Measurements from ENCODE around the gene AMBP.

Gene AMBP

GRCh38 chr9:114039484-114039883 lies 38.6 kb downstream of the AMBP start:
- no peak overlapping the region for H3K9ac ChIP-seq (ENCODE audit: low read length)
- no peaks in the 10 kb centered on the region for H3K27me3 ChIP-seq (replicated peaks; ENCODE audit: insufficient read depth, low read length)
- H3K9me2 ChIP-seq (replicated peaks; ENCODE audit: insufficient read depth, low read length): no peaks in the 10 kb centered on the region
- no peaks in the 10 kb centered on the region for H3K79me2 ChIP-seq (ENCODE audit: low read length)
- H4K20me1 ChIP-seq (ENCODE audit: insufficient read depth, low read length): no peaks in the 10 kb centered on the region
- no peak overlapping the region for H3K4me2 ChIP-seq (ENCODE audit: low read depth, low read length)
- no peak overlapping the region for H2AFZ ChIP-seq (ENCODE audit: low read length)
- no peak overlapping the region for H3K27ac ChIP-seq (ENCODE audit: low read length)
- TF ChIP-seq EZH2 (optimal IDR thresholded peaks at IDR 0.05; ENCODE audit: low read depth, low read length) (no peak), EZH2phosphoT487 (IDR thresholded peaks at IDR 0.05; ENCODE audit: low read length) (no peak)
- TF ChIP-seq, protein P1, sequence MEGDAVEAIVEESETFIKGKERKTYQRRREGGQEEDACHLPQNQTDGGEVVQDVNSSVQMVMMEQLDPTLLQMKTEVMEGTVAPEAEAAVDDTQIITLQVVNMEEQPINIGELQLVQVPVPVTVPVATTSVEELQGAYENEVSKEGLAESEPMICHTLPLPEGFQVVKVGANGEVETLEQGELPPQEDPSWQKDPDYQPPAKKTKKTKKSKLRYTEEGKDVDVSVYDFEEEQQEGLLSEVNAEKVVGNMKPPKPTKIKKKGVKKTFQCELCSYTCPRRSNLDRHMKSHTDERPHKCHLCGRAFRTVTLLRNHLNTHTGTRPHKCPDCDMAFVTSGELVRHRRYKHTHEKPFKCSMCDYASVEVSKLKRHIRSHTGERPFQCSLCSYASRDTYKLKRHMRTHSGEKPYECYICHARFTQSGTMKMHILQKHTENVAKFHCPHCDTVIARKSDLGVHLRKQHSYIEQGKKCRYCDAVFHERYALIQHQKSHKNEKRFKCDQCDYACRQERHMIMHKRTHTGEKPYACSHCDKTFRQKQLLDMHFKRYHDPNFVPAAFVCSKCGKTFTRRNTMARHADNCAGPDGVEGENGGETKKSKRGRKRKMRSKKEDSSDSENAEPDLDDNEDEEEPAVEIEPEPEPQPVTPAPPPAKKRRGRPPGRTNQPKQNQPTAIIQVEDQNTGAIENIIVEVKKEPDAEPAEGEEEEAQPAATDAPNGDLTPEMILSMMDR (IDR thresholded peaks at IDR 0.05; ENCODE audit: low read length): no peak
- H3K4me1 ChIP-seq (ENCODE audit: low read length): no peaks in the 10 kb centered on the region
- H3K9me3 ChIP-seq (replicated peaks; ENCODE audit: insufficient read depth, low read length): no peaks in the 10 kb centered on the region
- no peaks in the 10 kb centered on the region for H3F3A ChIP-seq (ENCODE audit: insufficient read depth, low read length)
- DNase-seq: no peak
- H3K4me3 ChIP-seq (ENCODE audit: low read length): no peak overlapping the region
- no peaks in the 10 kb centered on the region for H3K36me3 ChIP-seq (replicated peaks; ENCODE audit: insufficient read depth, low read length)

DNA sequence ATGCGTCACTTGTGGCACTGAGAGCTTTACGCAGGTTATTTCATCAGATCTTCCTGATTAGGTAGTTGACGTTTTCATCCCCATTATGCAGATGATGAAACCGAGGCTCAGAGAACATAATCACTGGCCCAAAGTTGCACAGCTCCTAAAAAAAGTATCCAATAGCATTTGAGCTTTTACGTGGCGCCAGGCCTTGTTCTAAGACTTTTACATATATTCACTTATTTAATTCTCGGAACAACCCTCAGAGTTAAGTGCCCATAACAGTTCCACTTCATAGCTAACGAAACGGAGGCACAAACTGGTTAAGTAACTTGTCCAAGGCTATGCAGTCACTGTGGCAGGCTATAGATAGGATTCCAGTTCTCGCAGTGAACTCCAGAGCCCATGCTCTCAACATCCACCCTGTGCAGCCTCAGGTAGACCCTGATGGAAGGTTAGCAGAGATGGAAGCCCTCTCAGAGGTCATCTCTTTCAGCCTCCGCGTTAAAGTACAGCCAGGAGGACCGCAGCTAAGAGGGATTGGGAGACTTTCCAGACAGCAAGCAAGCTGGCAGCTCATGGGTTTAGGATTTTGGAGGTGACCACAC lies 39.3 kb downstream of the AMBP start:
- Histone ChIP-seq H3K4me2 (ENCODE audit: low read depth, low read length) (no peak overlapping the region), H3K36me3 (replicated peaks; ENCODE audit: insufficient read depth, low read length) (no peaks in the 10 kb centered on the region), H3K4me3 (ENCODE audit: low read length) (no peak overlapping the region), H3K4me1 (ENCODE audit: low read length) (no peaks in the 10 kb centered on the region), H3K9me3 (replicated peaks; ENCODE audit: insufficient read depth, low read length) (no peaks in the 10 kb centered on the region), H3K27me3 (replicated peaks; ENCODE audit: insufficient read depth, low read length) (no peaks in the 10 kb centered on the region), H3K9ac (ENCODE audit: low read length) (no peak overlapping the region), H3K27ac (ENCODE audit: low read length) (no peak overlapping the region), H3K9me2 (replicated peaks; ENCODE audit: insufficient read depth, low read length) (no peaks in the 10 kb centered on the region), H2AFZ (ENCODE audit: low read length) (no peak overlapping the region), H3F3A (ENCODE audit: insufficient read depth, low read length) (no peaks in the 10 kb centered on the region), H4K20me1 (ENCODE audit: insufficient read depth, low read length) (no peaks in the 10 kb centered on the region), H3K79me2 (ENCODE audit: low read length) (no peaks in the 10 kb centered on the region)
- no peak for DNase-seq
- no peak for TF ChIP-seq EZH2 (optimal IDR thresholded peaks at IDR 0.05; ENCODE audit: low read depth, low read length)
- TF ChIP-seq, protein P1 (IDR thresholded peaks at IDR 0.05; ENCODE audit: low read length): no peak
- TF ChIP-seq EZH2phosphoT487 (IDR thresholded peaks at IDR 0.05; ENCODE audit: low read length): no peak

GRCh38 chr9:114037961-114038723 lies 40.0 kb downstream of the AMBP start:
- no peak overlapping the region for H3K27ac ChIP-seq (ENCODE audit: low read length)
- no peaks in the 10 kb centered on the region for H4K20me1 ChIP-seq (ENCODE audit: insufficient read depth, low read length)
- no peaks in the 10 kb centered on the region for H3K9me2 ChIP-seq (replicated peaks; ENCODE audit: insufficient read depth, low read length)
- no peaks in the 10 kb centered on the region for H3K9me3 ChIP-seq (replicated peaks; ENCODE audit: insufficient read depth, low read length)
- no peak overlapping the region for H3K4me3 ChIP-seq (ENCODE audit: low read length)
- DNase-seq: no peak
- H3K9ac ChIP-seq (ENCODE audit: low read length): no peak overlapping the region
- H3F3A ChIP-seq (ENCODE audit: insufficient read depth, low read length): no peaks in the 10 kb centered on the region
- TF ChIP-seq EZH2phosphoT487 (IDR thresholded peaks at IDR 0.05; ENCODE audit: low read length) (no peak), EZH2 (optimal IDR thresholded peaks at IDR 0.05; ENCODE audit: low read depth, low read length) (no peak)
- TF ChIP-seq, protein P1 (IDR thresholded peaks at IDR 0.05; ENCODE audit: low read length): no peak
- no peak overlapping the region for H3K4me2 ChIP-seq (ENCODE audit: low read depth, low read length)
- no peak overlapping the region for H2AFZ ChIP-seq (ENCODE audit: low read length)
- no peaks in the 10 kb centered on the region for H3K4me1 ChIP-seq (ENCODE audit: low read length)
- no peaks in the 10 kb centered on the region for H3K79me2 ChIP-seq (ENCODE audit: low read length)
- H3K36me3 ChIP-seq (replicated peaks; ENCODE audit: insufficient read depth, low read length): no peaks in the 10 kb centered on the region
- no peaks in the 10 kb centered on the region for H3K27me3 ChIP-seq (replicated peaks; ENCODE audit: insufficient read depth, low read length)

Measured in MM.1S (cell line).